Motor neuron (in vitro differentiated cells): ENCODE data around the gene KIR3DL2. TPM values are rescaled to one million over a fixed set of nuclear protein-coding genes. Genes with fewer than 3 reads are reported as not detected.
A peak's percentile ranks its signal among the peaks of the same experiment; 100 is the strongest.
"Not testable (repeated sequence)": the region's sequence is repeated elsewhere in the genome, so short reads cannot be mapped to it uniquely, and the experiment has no call there.

Source experiments
- ATAC-seq, 8 experiments: fragments of 200-7000 bp; cut with Tn5 transposase; replicated peaks in 6 of 8; 2 replicates each; pipeline ENCODE4 v1.8.0; 2021; ENCODE audit warnings: mild to moderate bottlenecking in 8 of 8, moderate library complexity in 8 of 8
- H3K27ac ChIP-seq, 2 donors: fragments of 250-450 bp; sonication (Bioruptor Pico); 2 replicates each; pipeline ENCODE4 v1.9.0; 2021; ENCODE audit warnings: antibody characterized with exemption in 2 of 2, mild to moderate bottlenecking in 2 of 2, moderate library complexity in 1 of 2
- H3K4me1 ChIP-seq, 2 donors: fragments of 250-450 bp; sonication (Bioruptor Pico); replicated peaks in 1 of 2; 2 replicates each; pipeline ENCODE4 v1.6.1; 2021; ENCODE audit warnings: antibody characterized with exemption in 2 of 2, mild to moderate bottlenecking in 2 of 2, moderate library complexity in 1 of 2
- H3K4me3 ChIP-seq, 5 donors: fragments of 250-450 bp; sonication (Bioruptor Pico); 2 replicates each; pipeline ENCODE4 v1.9.0; 2021; ENCODE audit warnings: antibody characterized with exemption in 5 of 5, mild to moderate bottlenecking in 5 of 5, moderate library complexity in 4 of 5
- WGBS, 10 experiments: fragments of 450-650 bp; shearing (Covaris generic); methylation state at CpG; one replicate each; pipeline ENCODE4 v1.0.0; 2022; 5-methylcytosine and 5-hydroxymethylcytosine counted together
- in situ Hi-C, 9 experiments: fragments of 400-800 bp; cut with MboI; loops; one replicate each; pipeline ENCODE4 v1.15.0; 2021; ENCODE audit warnings: low sequenced_read_pairs in 9 of 9, low pct_unique_long_range_greater_than_20kb in 2 of 9; ENCODE audit not compliant: unreplicated experiment in 9 of 9
- total RNA-seq, 8 experiments: library from RNA; unstranded; fragments of 300-600 nt; gene quantifications; 2 replicates each; pipeline versions ENCODE4 v1.2.3 to v1.2.4, GENCODE V29; 2022

Gene KIR3DL2
- total RNA-seq, 8 experiments from 2014 or later: 0.17 to 0.43 (median 0.25) TPM; not detected in 5

GRCh38 chr19:54905421-54905802, 55.2 kb downstream of the KIR3DL2 start:
- Histone ChIP-seq H3K27ac (no peak overlapping the region), H3K4me3 (no peak overlapping the region), H3K4me1 (no peaks in the 10 kb centered on the region)
- ATAC-seq: no peak
- WGBS, 10 experiments: 6 to 100% (median 40%) methylated on average over 1 to 5 of the region's 5 CpGs; no CpG with 5 or more reads in 1 of the 10 experiments
- in situ Hi-C loops: no loop called here

- WGBS, 10 experiments: 0 to 78% (median 31%) methylated on average over 2 to 7 of the region's 22 CpGs; no CpG with 5 or more reads in 3 of the 10 experiments
- Histone ChIP-seq H3K27ac (no peak within 1 kb of the TSS), H3K4me1 (no peaks in the 10 kb centered on the region), H3K4me3 (no peak within 1 kb of the TSS)
- in situ Hi-C loops: no loop called here
- ATAC-seq: peak in 1 of 8 experiments; percentile 35
These were observed 55.7 kb downstream of the KIR3DL2 start, which contains the start of gene NCR1 for GRCh38 chr19:54905803-54906511. Gene NCR1, plus strand, starts transcription at chr19:54906148. Its CDS starts 40 bp downstream, at chr19:54906188.

GRCh38 chr19:54906819-54907218, 56.6 kb downstream of the KIR3DL2 start:
- no peak overlapping the region for H3K27ac ChIP-seq
- ATAC-seq: no peak
- no peak overlapping the region for H3K4me3 ChIP-seq
- 13 to 100% (median 49%) methylated on average over 1 to 4 of the region's 7 CpGs; no CpG with 5 or more reads in 4 of the 10 experiments for WGBS, 10 experiments
- no peaks in the 10 kb centered on the region for H3K4me1 ChIP-seq
- in situ Hi-C loops: no loop called here

- ATAC-seq, H3K4me3 ChIP-seq, H3K27ac ChIP-seq, in situ Hi-C loops, H3K4me1 ChIP-seq: not testable (repeated sequence)
- WGBS, 10 experiments: 20% methylated on average over 1 of the region's 5 CpGs; no CpG with 5 or more reads in 9 of the 10 experiments
These were observed 57.7 kb downstream of the KIR3DL2 start for GRCh38 chr19:54907899-54908298.

Other genes with a start within 250 kb of the KIR3DL2 start
- 1 to 10 TPM in 1 of 8 experiments, under 1 TPM in 1, not detected in 6; 0.49 to 2.3 TPM for gene LILRB1, start 220.0 kb upstream of the KIR3DL2 start, total RNA-seq
- under 1 TPM in 5 of 8 experiments, not detected in 3; 0.18 to 0.87 (median 0.38) TPM for gene LILRB4, start 187.5 kb upstream of the KIR3DL2 start, total RNA-seq
- under 1 TPM in 1 of 8 experiments, not detected in 7; 0.18 TPM for gene KIR3DL3, start 126.0 kb upstream of the KIR3DL2 start, total RNA-seq
- under 1 TPM in 3 of 8 experiments, not detected in 5; 0.13 to 0.57 (median 0.20) TPM for gene KIR2DL3, start 111.9 kb upstream of the KIR3DL2 start, total RNA-seq
- gene KIR2DL1, start 80.7 kb upstream of the KIR3DL2 start, total RNA-seq: under 1 TPM in 4 of 8 experiments, not detected in 4; 0.14 to 0.38 (median 0.23) TPM
- gene KIR2DL4, start 46.8 kb upstream of the KIR3DL2 start, total RNA-seq: under 1 TPM in 4 of 8 experiments, not detected in 4; 0.17 to 0.41 (median 0.32) TPM
- under 1 TPM in 5 of 8 experiments, not detected in 3; 0.18 to 0.45 (median 0.33) TPM for gene KIR3DL1, start 34.0 kb upstream of the KIR3DL2 start, total RNA-seq
- gene KIR2DS4, start 17.8 kb upstream of the KIR3DL2 start, total RNA-seq: under 1 TPM in 1 of 8 experiments, not detected in 7; 0.42 TPM
- gene FCAR, start 23.8 kb downstream of the KIR3DL2 start, total RNA-seq: under 1 TPM in 1 of 8 experiments, not detected in 7; 0.24 TPM
- gene NCR1, start 55.7 kb downstream of the KIR3DL2 start, total RNA-seq: under 1 TPM in 1 of 8 experiments, not detected in 7; 0.14 TPM
- gene NLRP7, start 97.1 kb downstream of the KIR3DL2 start, total RNA-seq: under 1 TPM in 4 of 8 experiments, not detected in 4; 0.05 to 0.81 (median 0.21) TPM
- 1 to 10 TPM in 3 of 8 experiments, under 1 TPM in 5; 0.10 to 4.3 (median 0.30) TPM for gene NLRP2, start 115.9 kb downstream of the KIR3DL2 start, total RNA-seq
- gene GP6, start 187.8 kb downstream of the KIR3DL2 start, total RNA-seq: under 1 TPM in 7 of 8 experiments, not detected in 1; 0.14 to 1.00 (median 0.57) TPM
- 10 to 100 TPM in 6 of 8 experiments, 1 to 10 TPM in 2; 7.9 to 24.3 (median 14.1) TPM for gene RDH13, start 212.7 kb downstream of the KIR3DL2 start, total RNA-seq
- gene EPS8L1, start 225.4 kb downstream of the KIR3DL2 start, total RNA-seq: 10 to 100 TPM in 3 of 8 experiments, 1 to 10 TPM in 5; 2.2 to 38.1 (median 8.1) TPM